Right lobe of liver (tissue), 6 donors: Measurements from ENCODE around the gene APBA2. TPM values are rescaled to one million over a fixed set of nuclear protein-coding genes. Genes with fewer than 3 reads are reported as not detected.
A peak's percentile ranks its signal among the peaks of the same experiment; 100 is the strongest.

Experiments
- ATAC-seq, 4 donors: fragments of 200-7000 bp; cut with Tn5 transposase; one replicate each; pipeline ENCODE4 v1.9.1; 2020; ENCODE audit warnings: mild to moderate bottlenecking in 4 of 4, moderate library complexity in 4 of 4
- DNase-seq, 3 donors: peaks; one replicate each; pipeline ENCODE4 v3.0.0-alpha.2; 2020
- H3K27ac ChIP-seq, 3 donors: fragments of 200-600 bp; one replicate each; pipeline ENCODE4 v1.8.0; 2022
- H3K27me3 ChIP-seq, 2 donors: fragments of 200-600 bp; one replicate each; pipeline ENCODE4 v1.8.0; 2022
- H3K36me3 ChIP-seq, 4 donors: fragments of 200-600 bp; sonication (generic) in 1 of 4; one replicate each; pipeline versions ENCODE4 v1.5.1 to v1.8.0; 2017 to 2022; ENCODE audit warnings: control low read depth in 1 of 4
- H3K4me1 ChIP-seq, 4 donors: fragments of 200-600 bp; sonication (generic) in 1 of 4; one replicate each; pipeline versions ENCODE4 v1.5.1 to v1.8.0; 2017 to 2022; ENCODE audit warnings: control low read depth in 1 of 4
- H3K4me3 ChIP-seq, 3 donors: fragments of 200-600 bp; one replicate each; pipeline ENCODE4 v1.8.0; 2022
- H3K9me3 ChIP-seq, 4 donors: fragments of 200-600 bp; sonication (generic) in 1 of 4; one replicate each; pipeline versions ENCODE4 v1.5.1 to v1.8.0; 2017 to 2022; ENCODE audit warnings: control low read depth in 1 of 4
- POLR2A ChIP-seq: fragments of 450-650 bp; IDR thresholded peaks from one replicate; pipeline ENCODE4 v1.6.1; 2017; ENCODE audit warnings: antibody characterized with exemption, mild to moderate bottlenecking
- WGBS: methylation state at CpG from one replicate; pipeline ENCODE4 v1.1.6; 2018; ENCODE audit warnings: low coverage, low lambda C conversion rate; ENCODE audit not compliant: insufficient coverage; ENCODE audit errors: missing lambda C conversion rate; 5-methylcytosine and 5-hydroxymethylcytosine counted together
- intact Hi-C, 2 donors: fragments of 100-400 bp; cut with DNase I; formaldehyde crosslinking; loops; one replicate each; pipeline versions ENCODE4 v1.11.2 to v1.14.1; 2022
- total RNA-seq, 6 experiments: library from RNA; depleted of rRNA in 2 of 6; stranded (reverse); fragments of >200 nt in 2 of 6; fragmentation: NEBNext Ultra II Directional in 3 of 6; extraction: Animal tissue kit (Norgen Biotek cat#: 25700) in 3 of 6; gene quantifications; one replicate each; pipeline versions ENCODE4 v1.1.0 to v1.2.4, GENCODE V29; 2016 to 2023
- TF ChIP-seq, protein P1 (sequence below), 4 donors: fragments of 200-600 bp in 3 of 4; fragments of 450-650 bp in 1 of 4; IDR thresholded peaks; one replicate each; pipeline versions ENCODE4 v1.5.1 to v1.8.0; 2016 to 2022; ENCODE audit warnings: antibody characterized with exemption in 4 of 4, mild to moderate bottlenecking in 2 of 4
- donor health status: DM: no; HTN: yes; CAD: no.
- donor health status: DM: no; HTN: no; CAD: no.
- donor health status: DM: no; HTN: no; CAD: no.
- donor health status: DM: no; HTN: yes; CAD: no.
- donor health status: DM: no; HTN: yes; CAD: no.

Gene APBA2
- total RNA-seq, 6 experiments from 2014 or later = 0.51 to 0.75 (median 0.69) TPM

GRCh38 chr15:29054171-29055045 is 168.6 kb downstream of the APBA2 start:
- H3K27ac ChIP-seq = no peak overlapping the region
- TF ChIP-seq, protein P1, sequence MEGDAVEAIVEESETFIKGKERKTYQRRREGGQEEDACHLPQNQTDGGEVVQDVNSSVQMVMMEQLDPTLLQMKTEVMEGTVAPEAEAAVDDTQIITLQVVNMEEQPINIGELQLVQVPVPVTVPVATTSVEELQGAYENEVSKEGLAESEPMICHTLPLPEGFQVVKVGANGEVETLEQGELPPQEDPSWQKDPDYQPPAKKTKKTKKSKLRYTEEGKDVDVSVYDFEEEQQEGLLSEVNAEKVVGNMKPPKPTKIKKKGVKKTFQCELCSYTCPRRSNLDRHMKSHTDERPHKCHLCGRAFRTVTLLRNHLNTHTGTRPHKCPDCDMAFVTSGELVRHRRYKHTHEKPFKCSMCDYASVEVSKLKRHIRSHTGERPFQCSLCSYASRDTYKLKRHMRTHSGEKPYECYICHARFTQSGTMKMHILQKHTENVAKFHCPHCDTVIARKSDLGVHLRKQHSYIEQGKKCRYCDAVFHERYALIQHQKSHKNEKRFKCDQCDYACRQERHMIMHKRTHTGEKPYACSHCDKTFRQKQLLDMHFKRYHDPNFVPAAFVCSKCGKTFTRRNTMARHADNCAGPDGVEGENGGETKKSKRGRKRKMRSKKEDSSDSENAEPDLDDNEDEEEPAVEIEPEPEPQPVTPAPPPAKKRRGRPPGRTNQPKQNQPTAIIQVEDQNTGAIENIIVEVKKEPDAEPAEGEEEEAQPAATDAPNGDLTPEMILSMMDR (IDR thresholded peaks at IDR 0.05) = no peak
- TF ChIP-seq POLR2A = no peak
- no peaks in the 10 kb centered on the region for H3K9me3 ChIP-seq
- DNase-seq (no peak), ATAC-seq (peak in 1 of 4 donors; percentile 33)
- intact Hi-C loops = no loop called here
- no peak overlapping the region for H3K4me3 ChIP-seq
- H3K27me3 ChIP-seq = no peaks in the 10 kb centered on the region
- no peaks in the 10 kb centered on the region for H3K4me1 ChIP-seq
- H3K36me3 ChIP-seq = no peaks in the 10 kb centered on the region
- WGBS = no CpG with 5 or more reads among the region's 34 CpGs

GRCh38 chr15:29055876-29056275 is 170.1 kb downstream of the APBA2 start:
- no peaks in the 10 kb centered on the region for H3K36me3 ChIP-seq
- H3K27ac ChIP-seq = no peak overlapping the region
- ATAC-seq (no peak), DNase-seq (no peak)
- no peaks in the 10 kb centered on the region for H3K9me3 ChIP-seq
- no peak overlapping the region for H3K4me3 ChIP-seq
- H3K4me1 ChIP-seq = no peaks in the 10 kb centered on the region
- intact Hi-C loops = no loop called here
- 76% methylated on average over 7 of the region's 7 CpGs for WGBS
- no peak for TF ChIP-seq POLR2A
- TF ChIP-seq, protein P1 (IDR thresholded peaks at IDR 0.05) = no peak
- H3K27me3 ChIP-seq = no peaks in the 10 kb centered on the region

DNA sequence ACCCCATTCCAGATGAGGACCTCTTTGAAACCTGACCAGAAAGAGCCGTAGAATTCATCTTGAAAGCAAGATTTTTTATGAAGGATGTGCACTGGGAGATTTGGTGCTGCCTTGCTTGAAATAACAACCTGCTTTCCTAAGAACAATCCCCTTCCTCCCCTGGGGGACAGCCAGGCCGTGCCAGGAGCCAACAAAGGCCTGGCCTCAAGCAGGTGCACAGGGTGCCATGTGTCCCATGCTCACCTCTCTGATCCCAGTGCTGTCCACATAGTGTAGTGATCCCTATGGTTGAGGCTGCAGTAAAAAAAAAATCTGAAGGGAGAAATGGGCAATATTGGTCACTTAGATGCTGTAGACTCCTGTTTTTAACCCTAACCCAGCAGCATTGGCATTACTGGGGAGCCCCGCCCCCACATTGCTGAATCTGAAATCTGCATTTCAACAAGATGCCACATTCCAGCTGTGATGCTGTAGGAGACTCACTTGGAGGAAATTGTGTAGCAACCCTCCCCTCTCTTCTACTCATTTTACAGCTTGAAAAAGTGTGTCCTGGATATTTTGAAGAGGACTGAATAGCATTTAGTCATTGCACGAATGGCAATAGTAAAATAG is 171.2 kb downstream of the APBA2 start:
- WGBS = 43% methylated on average over 2 of the region's 4 CpGs
- Histone ChIP-seq H3K27me3 (no peaks in the 10 kb centered on the region), H3K36me3 (no peaks in the 10 kb centered on the region), H3K9me3 (no peaks in the 10 kb centered on the region), H3K4me1 (no peaks in the 10 kb centered on the region), H3K4me3 (no peak overlapping the region), H3K27ac (no peak overlapping the region)
- intact Hi-C loops = no loop called here
- no peak for ATAC-seq
- no peak for TF ChIP-seq POLR2A
- TF ChIP-seq, protein P1 (IDR thresholded peaks at IDR 0.05) = no peak
- no peak for DNase-seq

GRCh38 chr15:29057856-29058255 is 172.1 kb downstream of the APBA2 start:
- Histone ChIP-seq H3K4me3 (no peak overlapping the region), H3K27ac (no peak overlapping the region), H3K36me3 (no peaks in the 10 kb centered on the region), H3K4me1 (no peaks in the 10 kb centered on the region), H3K9me3 (no peaks in the 10 kb centered on the region), H3K27me3 (no peaks in the 10 kb centered on the region)
- TF ChIP-seq, protein P1 (IDR thresholded peaks at IDR 0.05) = no peak
- no peak for TF ChIP-seq POLR2A
- intact Hi-C loops = no loop called here
- ATAC-seq (no peak), DNase-seq (no peak)
- WGBS = 73% methylated on average over 8 of the region's 8 CpGs
